ENCODE results near the gene MET.
"Not testable (repeated sequence)": the region's sequence is repeated elsewhere in the genome, so short reads cannot be mapped to it uniquely, and the experiment has no call there.

The MET gene

GRCh38 chr7:116753130-116753529, 81.1 kb downstream of the MET start:
- no peak for DNase-seq (ENCODE audit: low read depth in 2 of 2)

GRCh38 chr7:116754186-116754585, 82.2 kb downstream of the MET start:
- DNase-seq (ENCODE audit: low read depth in 2 of 2) = no peak

- no peak for DNase-seq (ENCODE audit: low read depth in 2 of 2)
Observed at GRCh38 chr7:116757283-116757682, 85.3 kb downstream of the MET start.

- not testable (repeated sequence) for DNase-seq (ENCODE audit: low read depth in 2 of 2)
Observed at GRCh38 chr7:116759642-116760041, 87.6 kb downstream of the MET start.

- no peak for DNase-seq (ENCODE audit: low read depth in 2 of 2)
Observed at GRCh38 chr7:116762971-116763370, 91.0 kb downstream of the MET start.

- no peak for DNase-seq (ENCODE audit: low read depth in 2 of 2)
Observed at GRCh38 chr7:116763647-116764046, 91.7 kb downstream of the MET start.

GRCh38 chr7:116766881-116767280, 94.9 kb downstream of the MET start:
- no peak for DNase-seq (ENCODE audit: low read depth in 2 of 2)

- DNase-seq (ENCODE audit: low read depth in 2 of 2) = no peak
Observed at GRCh38 chr7:116769546-116769945, 97.5 kb downstream of the MET start.

- DNase-seq (ENCODE audit: low read depth in 2 of 2) = no peak
Observed at GRCh38 chr7:116770941-116771340, 98.9 kb downstream of the MET start.

GRCh38 chr7:116771640-116772039, 99.6 kb downstream of the MET start:
- no peak for DNase-seq (ENCODE audit: low read depth in 2 of 2)

GRCh38 chr7:116772423-116772863, 100.4 kb downstream of the MET start:
- no peak for DNase-seq (ENCODE audit: low read depth in 2 of 2)

GRCh38 chr7:116772926-116773749, 101.1 kb downstream of the MET start:
- DNase-seq (ENCODE audit: low read depth in 2 of 2) = no peak

GRCh38 chr7:116776046-116776445, 104.0 kb downstream of the MET start:
- no peak for DNase-seq (ENCODE audit: low read depth in 2 of 2)

- no peak for DNase-seq (ENCODE audit: low read depth in 2 of 2)
Observed at GRCh38 chr7:116776610-116777289, 104.8 kb downstream of the MET start.

- no peak for DNase-seq (ENCODE audit: low read depth in 2 of 2)
Observed at GRCh38 chr7:116777651-116778281, 105.8 kb downstream of the MET start.

- DNase-seq (ENCODE audit: low read depth in 2 of 2) = no peak
Observed at GRCh38 chr7:116779216-116779615, 107.2 kb downstream of the MET start.

- DNase-seq (ENCODE audit: low read depth in 2 of 2) = no peak
Observed at GRCh38 chr7:116779931-116780330, 107.9 kb downstream of the MET start.

GRCh38 chr7:116780521-116780920, 108.5 kb downstream of the MET start:
- no peak for DNase-seq (ENCODE audit: low read depth in 2 of 2)

- no peak for DNase-seq (ENCODE audit: low read depth in 2 of 2)
Observed at GRCh38 chr7:116780966-116781365, 109.0 kb downstream of the MET start.

- no peak for DNase-seq (ENCODE audit: low read depth in 2 of 2)
Observed at GRCh38 chr7:116781584-116781983, 109.6 kb downstream of the MET start.

GRCh38 chr7:116782177-116782711, 110.2 kb downstream of the MET start:
- no peak for DNase-seq (ENCODE audit: low read depth in 2 of 2)

GRCh38 chr7:116783666-116784318, 111.8 kb downstream of the MET start:
- DNase-seq (ENCODE audit: low read depth in 2 of 2) = no peak

Data from stimulated activated CD8-positive, alpha-beta memory T cell treated with anti-CD3 and anti-CD28 coated beads, Interleukin-7, amount 100 ng/mL, for 4 hours (primary cell).